Thyroid gland (tissue), 4 donors: ENCODE measurements around the gene CLSTN2.

Experiments
- POLR2A ChIP-seq, 2 donors: fragments of 450-650 bp; IDR thresholded peaks; one replicate each; pipeline ENCODE4 v1.6.1; 2017; ENCODE audit warnings: antibody characterized with exemption in 2 of 2, mild to moderate bottlenecking in 2 of 2, moderate library complexity in 1 of 2
- TF ChIP-seq, protein P1 (sequence below), 6 experiments: fragments of 200-600 bp in 3 of 6; fragments of 450-650 bp in 3 of 6; sonication (generic) in 3 of 6; IDR thresholded peaks; one replicate each; pipeline ENCODE4 v1.5.1; 2016 to 2019; ENCODE audit warnings: antibody characterized with exemption in 6 of 6, mild to moderate bottlenecking in 2 of 6, inconsistent platforms in 1 of 6, moderate library complexity in 1 of 6

- TF ChIP-seq, protein P1, sequence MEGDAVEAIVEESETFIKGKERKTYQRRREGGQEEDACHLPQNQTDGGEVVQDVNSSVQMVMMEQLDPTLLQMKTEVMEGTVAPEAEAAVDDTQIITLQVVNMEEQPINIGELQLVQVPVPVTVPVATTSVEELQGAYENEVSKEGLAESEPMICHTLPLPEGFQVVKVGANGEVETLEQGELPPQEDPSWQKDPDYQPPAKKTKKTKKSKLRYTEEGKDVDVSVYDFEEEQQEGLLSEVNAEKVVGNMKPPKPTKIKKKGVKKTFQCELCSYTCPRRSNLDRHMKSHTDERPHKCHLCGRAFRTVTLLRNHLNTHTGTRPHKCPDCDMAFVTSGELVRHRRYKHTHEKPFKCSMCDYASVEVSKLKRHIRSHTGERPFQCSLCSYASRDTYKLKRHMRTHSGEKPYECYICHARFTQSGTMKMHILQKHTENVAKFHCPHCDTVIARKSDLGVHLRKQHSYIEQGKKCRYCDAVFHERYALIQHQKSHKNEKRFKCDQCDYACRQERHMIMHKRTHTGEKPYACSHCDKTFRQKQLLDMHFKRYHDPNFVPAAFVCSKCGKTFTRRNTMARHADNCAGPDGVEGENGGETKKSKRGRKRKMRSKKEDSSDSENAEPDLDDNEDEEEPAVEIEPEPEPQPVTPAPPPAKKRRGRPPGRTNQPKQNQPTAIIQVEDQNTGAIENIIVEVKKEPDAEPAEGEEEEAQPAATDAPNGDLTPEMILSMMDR (IDR thresholded peaks at IDR 0.05), result no peak
- no peak for TF ChIP-seq POLR2A (IDR thresholded peaks at IDR 0.05)
Observed at GRCh38 chr3:140199008-140199407, 264.0 kb downstream of the CLSTN2 start.
